Neural cell (in vitro differentiated cells): ENCODE measurements around the gene EFEMP2. TPM values are rescaled to one million over a fixed set of nuclear protein-coding genes. Genes with fewer than 3 reads are reported as not detected.
A peak's percentile ranks its signal among the peaks of the same experiment; 100 is the strongest.

Experiments
- H2AFZ ChIP-seq: fragments of 200-600, 300-800 bp; sonication (generic), shearing (Covaris generic); 2 replicates; pipeline ENCODE4 v1.6.0; 2014; ENCODE audit warnings: low read depth, mild to moderate bottlenecking, antibody characterized with exemption, low read length, moderate library complexity
- H3F3A ChIP-seq: fragments of 200-600 bp; shearing (Covaris generic); 2 replicates; pipeline ENCODE4 v1.6.1; 2016; ENCODE audit warnings: mild to moderate bottlenecking, moderate library complexity, mixed read lengths, antibody characterized with exemption, low read length; ENCODE audit not compliant: insufficient read depth, poor library complexity, severe bottlenecking
- H3K27ac ChIP-seq: fragments of 200-600, 300-800 bp; sonication (generic), shearing (Covaris generic); 2 replicates; pipeline ENCODE4 v1.5.1; 2014; ENCODE audit warnings: mild to moderate bottlenecking, low read length, moderate library complexity
- H3K27me3 ChIP-seq: fragments of 300-800, 200-600 bp; sonication (generic), shearing (Covaris generic); 2 replicates; pipeline ENCODE4 v1.6.0; 2014; ENCODE audit warnings: mild to moderate bottlenecking, low read depth, low read length, moderate library complexity; ENCODE audit not compliant: insufficient read depth
- H3K36me3 ChIP-seq: fragments of 300-800, 200-600 bp; sonication (generic), shearing (Covaris generic); 2 replicates; pipeline ENCODE4 v1.5.1; 2014; ENCODE audit warnings: mild to moderate bottlenecking, antibody characterized with exemption, low read length, moderate library complexity; ENCODE audit not compliant: insufficient read depth
- H3K4me2 ChIP-seq: fragments of 300-800, 200-600 bp; sonication (generic), shearing (Covaris generic); 2 replicates; pipeline ENCODE4 v1.6.0; 2014; ENCODE audit warnings: mild to moderate bottlenecking, low read length
- H3K4me3 ChIP-seq: fragments of 300-800, 200-600 bp; sonication (generic), shearing (Covaris generic); 2 replicates; pipeline ENCODE4 v1.5.1; 2014; ENCODE audit warnings: mild to moderate bottlenecking, low read length, moderate library complexity
- H3K79me2 ChIP-seq: fragments of 200-600 bp; shearing (Covaris generic); replicated peaks from 2 replicates; pipeline ENCODE4 v1.6.0; 2014; ENCODE audit warnings: mild to moderate bottlenecking, low read length, moderate library complexity; ENCODE audit not compliant: insufficient read depth
- H3K9ac ChIP-seq: fragments of 300-800, 200-600 bp; sonication (generic), shearing (Covaris generic); 2 replicates; pipeline ENCODE4 v1.6.1; 2016; ENCODE audit warnings: mild to moderate bottlenecking, low read length, mixed read lengths
- H3K9me2 ChIP-seq: fragments of 200-600 bp; shearing (Covaris generic); 2 replicates; pipeline ENCODE4 v1.6.1; 2016; ENCODE audit warnings: mild to moderate bottlenecking, low read length, mixed read lengths; ENCODE audit not compliant: insufficient read depth
- H3K9me3 ChIP-seq: fragments of 200-600, 300-800 bp; sonication (generic), shearing (Covaris generic); 2 replicates; pipeline ENCODE4 v1.6.1; 2016; ENCODE audit warnings: mild to moderate bottlenecking, mixed run types, low read length, moderate library complexity, mixed read lengths
- H4K20me1 ChIP-seq: fragments of 200-600 bp; shearing (Covaris generic); 2 replicates; pipeline ENCODE4 v1.6.1; 2016; ENCODE audit warnings: mild to moderate bottlenecking, mixed run types; ENCODE audit not compliant: insufficient read depth
- EP300 ChIP-seq: fragments of 450-650 bp; conservative IDR thresholded peaks from 2 replicates; pipeline ENCODE4 v1.6.1; 2014; ENCODE audit warnings: antibody characterized with exemption, mild to moderate bottlenecking, moderate library complexity; ENCODE audit not compliant: poor library complexity, severe bottlenecking
- EZH2 ChIP-seq: fragments of 200-600, 300-800 bp; shearing (Covaris generic), sonication (generic); IDR thresholded peaks from 2 replicates; pipeline ENCODE4 v1.6.1; 2014; ENCODE audit warnings: antibody characterized with exemption, low read length, borderline replicate concordance, mild to moderate bottlenecking; ENCODE audit not compliant: insufficient read depth, poor library complexity, severe bottlenecking
- MXI1 ChIP-seq: fragments of 450-650 bp; conservative IDR thresholded peaks from 2 replicates; pipeline ENCODE4 v1.6.1; 2014; ENCODE audit warnings: antibody characterized with exemption, mild to moderate bottlenecking; ENCODE audit not compliant: poor library complexity, severe bottlenecking
- POLR2AphosphoS5 ChIP-seq: IDR thresholded peaks from 2 replicates; pipeline ENCODE4 v1.6.1; 2012
- RAD21 ChIP-seq: fragments of 450-650 bp; conservative IDR thresholded peaks from 2 replicates; pipeline ENCODE4 v1.6.1; 2014; ENCODE audit warnings: antibody characterized with exemption, mild to moderate bottlenecking, moderate library complexity
- SMC3 ChIP-seq: fragments of 450-650 bp; conservative IDR thresholded peaks from 2 replicates; pipeline ENCODE4 v1.6.1; 2014; ENCODE audit warnings: antibody characterized with exemption, mild to moderate bottlenecking, moderate library complexity; ENCODE audit not compliant: poor library complexity
- TAF1 ChIP-seq: IDR thresholded peaks from 2 replicates; pipeline ENCODE4 v1.6.1; 2012; ENCODE audit warnings: low read depth
- polyA plus RNA-seq: library from polyadenylated mRNA; depleted of rRNA; stranded (reverse); fragments of >200 nt; gene quantifications from 2 replicates; pipeline ENCODE4 v1.2.3, GENCODE V29; 2014
- TF ChIP-seq, protein P1 (sequence below): fragments of 450-650 bp; IDR thresholded peaks from 2 replicates; pipeline ENCODE4 v1.5.1; 2014; ENCODE audit warnings: antibody characterized with exemption, mild to moderate bottlenecking, moderate library complexity; ENCODE audit not compliant: poor library complexity, severe bottlenecking
- TF ChIP-seq, protein P2 (sequence below): IDR thresholded peaks from 2 replicates; pipeline ENCODE4 v1.6.1; 2012; ENCODE audit warnings: borderline replicate concordance

The EFEMP2 gene
- polyA plus RNA-seq, 1 donor from 2014 or later, result 0.67 TPM

DNA sequence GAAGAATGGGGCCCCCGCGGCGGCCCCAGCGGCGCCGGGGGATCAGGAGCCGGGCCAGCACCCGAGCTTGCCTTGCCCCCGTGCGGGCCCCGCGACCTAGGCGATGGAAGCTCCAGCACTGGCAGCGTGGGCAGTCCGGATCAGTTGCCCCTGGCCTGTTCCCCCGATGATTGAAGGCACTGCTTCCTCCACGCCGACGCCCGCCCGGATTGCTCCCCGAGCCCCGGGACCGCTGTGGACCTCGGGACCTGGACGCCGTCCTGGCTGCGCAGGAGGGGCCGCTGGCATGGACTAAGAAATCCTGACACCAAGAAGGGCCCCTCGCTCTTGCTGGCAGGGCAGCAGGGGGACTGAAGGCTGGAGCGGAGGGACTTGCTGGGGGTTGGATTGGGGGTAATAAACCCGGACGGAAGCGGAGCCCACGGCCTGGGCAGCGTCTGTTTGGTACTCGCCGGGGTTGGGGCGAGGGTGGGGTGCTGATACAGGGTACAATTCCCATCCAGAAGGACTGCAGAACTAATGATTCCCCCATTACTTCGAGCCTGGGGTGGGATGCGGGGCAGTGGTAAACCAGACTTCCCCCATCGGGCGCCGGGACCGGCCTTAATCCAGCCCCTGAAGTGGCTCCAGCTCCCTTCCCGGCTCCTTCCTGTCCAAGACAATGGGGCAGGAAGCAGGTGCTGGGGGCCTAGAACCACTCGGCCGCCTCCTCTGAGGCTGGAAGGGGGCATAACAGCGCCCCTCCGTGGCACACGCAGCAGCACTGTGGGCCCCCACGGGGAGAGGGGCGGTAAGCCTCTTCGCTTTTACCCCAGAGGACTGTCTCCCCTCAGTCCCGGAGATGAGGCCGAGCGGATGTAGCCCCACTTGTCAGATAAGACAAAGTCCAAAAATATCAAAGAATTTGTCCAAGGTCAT, 18.9 kb upstream of the EFEMP2 start:
- Histone ChIP-seq H3K27ac (peak overlapping the region; percentile 83), H4K20me1 (no peaks in the 10 kb centered on the region), H2AFZ (no peak overlapping the region), H3K9me3 (no peaks in the 10 kb centered on the region), H3K4me2 (peak overlapping the region; percentile 84), H3K79me2 (peaks cover 5% of the 10 kb centered on the region), H3K27me3 (no peaks in the 10 kb centered on the region), H3K9me2 (no peaks in the 10 kb centered on the region), H3K9ac (peak overlapping the region; percentile 90), H3K36me3 (no peaks in the 10 kb centered on the region), H3K4me3 (peak overlapping the region; percentile 85), H3F3A (peaks cover 4% of the 10 kb centered on the region)
- no peak for TF ChIP-seq TAF1
- TF ChIP-seq, protein P1, sequence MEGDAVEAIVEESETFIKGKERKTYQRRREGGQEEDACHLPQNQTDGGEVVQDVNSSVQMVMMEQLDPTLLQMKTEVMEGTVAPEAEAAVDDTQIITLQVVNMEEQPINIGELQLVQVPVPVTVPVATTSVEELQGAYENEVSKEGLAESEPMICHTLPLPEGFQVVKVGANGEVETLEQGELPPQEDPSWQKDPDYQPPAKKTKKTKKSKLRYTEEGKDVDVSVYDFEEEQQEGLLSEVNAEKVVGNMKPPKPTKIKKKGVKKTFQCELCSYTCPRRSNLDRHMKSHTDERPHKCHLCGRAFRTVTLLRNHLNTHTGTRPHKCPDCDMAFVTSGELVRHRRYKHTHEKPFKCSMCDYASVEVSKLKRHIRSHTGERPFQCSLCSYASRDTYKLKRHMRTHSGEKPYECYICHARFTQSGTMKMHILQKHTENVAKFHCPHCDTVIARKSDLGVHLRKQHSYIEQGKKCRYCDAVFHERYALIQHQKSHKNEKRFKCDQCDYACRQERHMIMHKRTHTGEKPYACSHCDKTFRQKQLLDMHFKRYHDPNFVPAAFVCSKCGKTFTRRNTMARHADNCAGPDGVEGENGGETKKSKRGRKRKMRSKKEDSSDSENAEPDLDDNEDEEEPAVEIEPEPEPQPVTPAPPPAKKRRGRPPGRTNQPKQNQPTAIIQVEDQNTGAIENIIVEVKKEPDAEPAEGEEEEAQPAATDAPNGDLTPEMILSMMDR, result peak; percentile 51

DNA sequence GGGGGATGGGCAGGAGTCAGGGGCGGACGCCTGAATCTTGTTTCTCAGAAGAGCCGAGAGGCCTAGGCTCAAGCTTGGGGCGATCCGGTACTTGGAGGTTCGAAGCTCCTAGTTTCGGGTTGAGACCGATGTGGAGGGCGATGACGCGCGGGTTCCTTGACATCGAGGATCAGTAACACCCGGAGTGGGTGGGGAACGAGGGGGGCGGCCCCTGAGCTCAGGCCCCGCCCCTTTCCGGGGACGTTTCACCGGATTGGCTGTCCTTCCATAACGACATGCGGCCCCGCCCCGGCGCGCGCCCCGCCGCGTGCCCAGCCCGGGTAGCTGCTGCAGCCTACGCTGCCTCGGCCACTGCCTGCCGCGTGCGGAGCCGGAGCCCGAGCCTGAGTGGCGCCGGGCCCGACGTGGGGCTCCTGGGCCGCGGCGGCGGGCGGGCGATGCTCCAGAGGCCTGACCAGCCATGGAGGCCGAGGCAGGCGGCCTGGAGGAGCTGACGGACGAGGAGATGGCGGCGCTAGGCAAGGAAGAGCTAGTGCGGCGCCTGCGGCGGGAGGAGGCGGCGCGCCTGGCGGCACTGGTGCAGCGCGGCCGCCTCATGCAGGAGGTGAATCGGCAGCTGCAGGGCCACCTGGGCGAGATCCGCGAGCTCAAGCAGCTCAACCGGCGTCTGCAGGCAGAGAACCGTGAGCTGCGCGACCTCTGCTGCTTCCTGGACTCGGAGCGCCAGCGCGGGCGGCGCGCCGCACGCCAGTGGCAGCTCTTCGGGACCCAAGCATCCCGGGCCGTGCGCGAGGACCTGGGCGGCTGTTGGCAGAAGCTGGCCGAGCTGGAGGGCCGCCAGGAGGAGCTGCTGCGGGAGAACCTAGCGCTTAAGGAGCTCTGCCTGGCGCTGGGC, 18.0 kb upstream of the EFEMP2 start, which contains the start of gene CCDC85B:
Gene CCDC85B, plus strand, starts transcription at position 350 of the 895 bp plus-strand sequence. Its CDS starts 111 bp downstream, at position 461.
- TF ChIP-seq, protein P1, result peak; percentile 62
- peak; percentile 95 for TF ChIP-seq POLR2AphosphoS5
- no peak for TF ChIP-seq EZH2
- TF ChIP-seq RAD21, result peak; percentile 41
- peak; percentile 91 for TF ChIP-seq TAF1
- TF ChIP-seq, protein P2, sequence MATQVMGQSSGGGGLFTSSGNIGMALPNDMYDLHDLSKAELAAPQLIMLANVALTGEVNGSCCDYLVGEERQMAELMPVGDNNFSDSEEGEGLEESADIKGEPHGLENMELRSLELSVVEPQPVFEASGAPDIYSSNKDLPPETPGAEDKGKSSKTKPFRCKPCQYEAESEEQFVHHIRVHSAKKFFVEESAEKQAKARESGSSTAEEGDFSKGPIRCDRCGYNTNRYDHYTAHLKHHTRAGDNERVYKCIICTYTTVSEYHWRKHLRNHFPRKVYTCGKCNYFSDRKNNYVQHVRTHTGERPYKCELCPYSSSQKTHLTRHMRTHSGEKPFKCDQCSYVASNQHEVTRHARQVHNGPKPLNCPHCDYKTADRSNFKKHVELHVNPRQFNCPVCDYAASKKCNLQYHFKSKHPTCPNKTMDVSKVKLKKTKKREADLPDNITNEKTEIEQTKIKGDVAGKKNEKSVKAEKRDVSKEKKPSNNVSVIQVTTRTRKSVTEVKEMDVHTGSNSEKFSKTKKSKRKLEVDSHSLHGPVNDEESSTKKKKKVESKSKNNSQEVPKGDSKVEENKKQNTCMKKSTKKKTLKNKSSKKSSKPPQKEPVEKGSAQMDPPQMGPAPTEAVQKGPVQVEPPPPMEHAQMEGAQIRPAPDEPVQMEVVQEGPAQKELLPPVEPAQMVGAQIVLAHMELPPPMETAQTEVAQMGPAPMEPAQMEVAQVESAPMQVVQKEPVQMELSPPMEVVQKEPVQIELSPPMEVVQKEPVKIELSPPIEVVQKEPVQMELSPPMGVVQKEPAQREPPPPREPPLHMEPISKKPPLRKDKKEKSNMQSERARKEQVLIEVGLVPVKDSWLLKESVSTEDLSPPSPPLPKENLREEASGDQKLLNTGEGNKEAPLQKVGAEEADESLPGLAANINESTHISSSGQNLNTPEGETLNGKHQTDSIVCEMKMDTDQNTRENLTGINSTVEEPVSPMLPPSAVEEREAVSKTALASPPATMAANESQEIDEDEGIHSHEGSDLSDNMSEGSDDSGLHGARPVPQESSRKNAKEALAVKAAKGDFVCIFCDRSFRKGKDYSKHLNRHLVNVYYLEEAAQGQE, result peak; percentile 60
- peak; percentile 63 for TF ChIP-seq SMC3
- peak; percentile 79 for TF ChIP-seq EP300
- TF ChIP-seq MXI1, result peak; percentile 96
- no peaks in the 10 kb centered on the region for H3K9me3 ChIP-seq
- H3K27ac ChIP-seq, result peak within 1 kb of the TSS; percentile 83
- H3F3A ChIP-seq, result peaks cover 4% of the 10 kb centered on the region
- H4K20me1 ChIP-seq, result no peaks in the 10 kb centered on the region
- peak within 1 kb of the TSS; percentile 15 for H2AFZ ChIP-seq
- no peaks in the 10 kb centered on the region for H3K27me3 ChIP-seq
- H3K4me3 ChIP-seq, result peak within 1 kb of the TSS; percentile 85
- H3K9me2 ChIP-seq, result no peaks in the 10 kb centered on the region
- H3K36me3 ChIP-seq, result no peaks in the 10 kb centered on the region
- H3K4me2 ChIP-seq, result peak within 1 kb of the TSS; percentile 84
- peak within 1 kb of the TSS; percentile 90 for H3K9ac ChIP-seq
- H3K79me2 ChIP-seq, result peaks cover 12% of the 10 kb centered on the region
